CD4-positive, CD25-positive, alpha-beta regulatory T cell (primary cell): Measurements from ENCODE around the gene TNNI3K. TPM values are rescaled to one million over a fixed set of nuclear protein-coding genes. Genes with fewer than 3 reads are reported as not detected.

Experiments
- ATAC-seq, 2 donors: fragments of 150-1000 bp; cut with Tn5 transposase; one replicate each; pipeline ENCODE4 v1.10.0; 2021; ENCODE audit warnings: low read depth in 2 of 2, moderate number of reproducible peaks in 2 of 2, moderate library complexity in 1 of 2
- DNase-seq, 3 donors: peaks; one replicate each; pipeline versions ENCODE4 v3.0.0 to v3.0.0-alpha.2; 2012 to 2022; ENCODE audit warnings: mixed read lengths in 1 of 3
- H3K27ac ChIP-seq: one replicate; pipeline ENCODE4 v1.7.0; 2013; ENCODE audit warnings: mild to moderate bottlenecking, low read length; ENCODE audit not compliant: insufficient read depth, poor library complexity, severe bottlenecking
- H3K27me3 ChIP-seq: one replicate; pipeline ENCODE4 v1.7.0; 2013; ENCODE audit warnings: low read length; ENCODE audit not compliant: control insufficient read depth, insufficient read depth
- H3K36me3 ChIP-seq: one replicate; pipeline ENCODE4 v1.7.0; 2013; ENCODE audit warnings: mild to moderate bottlenecking, low read length, moderate library complexity; ENCODE audit not compliant: control insufficient read depth, insufficient read depth
- H3K4me1 ChIP-seq: 2 replicates; pipeline ENCODE4 v1.7.0; 2013; ENCODE audit warnings: mild to moderate bottlenecking, low read length; ENCODE audit not compliant: insufficient read depth, control insufficient read depth, poor library complexity, severe bottlenecking
- H3K4me3 ChIP-seq: one replicate; pipeline ENCODE4 v1.7.0; 2013; ENCODE audit warnings: low read depth, mild to moderate bottlenecking, low read length, moderate library complexity
- H3K9me3 ChIP-seq, 2 experiments: 1 replicate in 1 of 2; 2 replicates in 1 of 2; pipeline ENCODE4 v1.7.0; 2013; ENCODE audit warnings: low read length in 2 of 2, mild to moderate bottlenecking in 1 of 2, moderate library complexity in 1 of 2; ENCODE audit not compliant: control insufficient read depth in 2 of 2
- H3K27ac Mint-ChIP-seq, 3 donors: one replicate each; pipeline ENCODE4 v1.8.0; 2020 to 2022; ENCODE audit warnings: mild to moderate bottlenecking in 3 of 3, mixed read lengths in 3 of 3, moderate library complexity in 2 of 3
- H3K27me3 Mint-ChIP-seq: one replicate; pipeline ENCODE4 v1.8.0; 2022; ENCODE audit warnings: mild to moderate bottlenecking, mixed read lengths
- H3K36me3 Mint-ChIP-seq: one replicate; pipeline ENCODE4 v1.8.0; 2020; ENCODE audit warnings: mixed read lengths
- H3K4me1 Mint-ChIP-seq, 4 donors: one replicate each; pipeline ENCODE4 v1.8.0; 2020 to 2022; ENCODE audit warnings: mixed read lengths in 4 of 4, mild to moderate bottlenecking in 1 of 4
- H3K4me3 Mint-ChIP-seq, 4 donors: one replicate each; pipeline ENCODE4 v1.8.0; 2020 to 2022; ENCODE audit warnings: mild to moderate bottlenecking in 4 of 4, mixed read lengths in 4 of 4, moderate library complexity in 3 of 4
- H3K9me3 Mint-ChIP-seq, 7 donors: one replicate each; pipeline ENCODE4 v1.8.0; 2020 to 2022; ENCODE audit warnings: mixed read lengths in 7 of 7, mild to moderate bottlenecking in 3 of 7, moderate library complexity in 2 of 7
- polyA plus RNA-seq, 4 donors: library from polyadenylated mRNA; unstranded; fragments of 300-500 nt; fragmentation: Illumina TruSeq; gene quantifications; one replicate each; pipeline ENCODE4 v1.2.3, GENCODE V29; 2021
- total RNA-seq: library from RNA; stranded (reverse); gene quantifications from one replicate; pipeline ENCODE4 v1.2.3, GENCODE V29; 2022

The TNNI3K gene
- total and polyA plus RNA-seq, 5 donors from 2014 or later = 0.41 TPM; not detected in 4

DNA sequence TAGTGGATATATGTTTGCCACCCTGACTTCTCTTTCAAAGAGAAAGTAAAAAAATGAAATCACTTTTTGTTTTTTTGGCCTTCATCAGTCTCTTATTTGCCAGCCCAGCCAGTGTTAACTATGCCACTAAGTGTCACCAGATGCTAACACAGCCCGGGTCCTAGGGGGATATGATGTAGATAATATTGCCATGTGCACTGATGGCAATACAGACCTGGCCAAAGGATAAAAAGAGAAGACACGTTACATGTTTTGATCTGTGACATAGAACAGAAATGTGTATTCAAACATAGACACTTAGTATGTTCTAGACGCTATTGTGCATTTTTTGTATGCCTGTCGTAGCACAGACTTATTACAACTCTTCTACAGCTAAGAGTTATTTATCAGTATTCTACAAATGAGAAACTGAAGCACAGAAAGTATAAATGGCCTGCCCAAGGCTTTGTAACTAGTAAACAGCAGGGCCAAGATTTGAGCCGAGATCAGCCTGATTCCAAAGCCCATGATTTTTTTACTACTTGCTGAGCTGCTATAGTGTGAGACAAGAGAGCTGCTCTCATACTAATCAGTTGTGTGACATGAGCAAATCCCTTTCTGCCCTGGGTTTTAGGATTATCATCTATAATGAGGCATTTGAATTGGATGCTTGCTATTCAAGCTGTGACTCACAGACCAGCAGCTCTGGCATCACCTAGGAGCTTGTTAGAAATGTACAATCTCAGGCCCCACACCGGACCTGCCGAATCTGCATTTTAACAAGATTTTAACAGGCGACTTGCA is 270.9 kb downstream of the TNNI3K start:
- ATAC-seq = no peak
- H3K4me3 Mint-ChIP-seq = no peak overlapping the region
- no peaks in the 10 kb centered on the region for H3K36me3 Mint-ChIP-seq
- H3K27me3 ChIP-seq = no peaks in the 10 kb centered on the region
- H3K4me1 Mint-ChIP-seq = no peaks in the 10 kb centered on the region
- no peaks in the 10 kb centered on the region for H3K36me3 ChIP-seq
- DNase-seq = no peak
- H3K9me3 Mint-ChIP-seq = peaks cover 0 to 1% (median 0%) of the 10 kb centered on the region in 7 donors
- no peak overlapping the region for H3K4me3 ChIP-seq
- no peak overlapping the region for H3K27ac Mint-ChIP-seq
- no peak overlapping the region for H3K27ac ChIP-seq
- H3K27me3 Mint-ChIP-seq = no peaks in the 10 kb centered on the region
- H3K4me1 ChIP-seq = no peaks in the 10 kb centered on the region
- H3K9me3 ChIP-seq = no peaks in the 10 kb centered on the region

GRCh38 chr1:74508449-74508848 is 273.3 kb downstream of the TNNI3K start:
- Mint-ChIP-seq H3K27ac (peak overlapping the region in 1 of 3 donors; percentile 83), H3K4me3 (no peak overlapping the region), H3K27me3 (no peaks in the 10 kb centered on the region), H3K9me3 (peaks cover 0 to 2% (median 0%) of the 10 kb centered on the region in 7 donors), H3K4me1 (no peaks in the 10 kb centered on the region), H3K36me3 (no peaks in the 10 kb centered on the region)
- Histone ChIP-seq H3K4me1 (no peaks in the 10 kb centered on the region), H3K27me3 (no peaks in the 10 kb centered on the region), H3K27ac (no peak overlapping the region), H3K9me3 (no peaks in the 10 kb centered on the region), H3K4me3 (no peak overlapping the region), H3K36me3 (no peaks in the 10 kb centered on the region)
- no peak for ATAC-seq
- no peak for DNase-seq

- no peaks in the 10 kb centered on the region for H3K36me3 Mint-ChIP-seq
- no peak within 1 kb of the TSS for H3K4me3 Mint-ChIP-seq
- Histone ChIP-seq H3K4me1 (no peaks in the 10 kb centered on the region), H3K4me3 (no peak within 1 kb of the TSS), H3K27ac (no peak within 1 kb of the TSS), H3K27me3 (no peaks in the 10 kb centered on the region), H3K9me3 (no peaks in the 10 kb centered on the region), H3K36me3 (no peaks in the 10 kb centered on the region)
- ATAC-seq (no peak), DNase-seq (no peak)
- no peaks in the 10 kb centered on the region for H3K4me1 Mint-ChIP-seq
- H3K9me3 Mint-ChIP-seq = peaks cover 0 to 2% (median 0%) of the 10 kb centered on the region in 7 donors
- H3K27me3 Mint-ChIP-seq = no peaks in the 10 kb centered on the region
- no peak within 1 kb of the TSS for H3K27ac Mint-ChIP-seq
Measured at GRCh38 chr1:74512170-74512915, 277.2 kb downstream of the TNNI3K start, which contains the start of gene LRRC53. Gene LRRC53, minus strand, starts transcription at chr1:74512611. Its CDS starts 29,262 bp downstream, at chr1:74483349.

- Mint-ChIP-seq H3K36me3 (no peaks in the 10 kb centered on the region), H3K9me3 (peaks cover 0 to 2% (median 0%) of the 10 kb centered on the region in 7 donors), H3K27ac (no peak overlapping the region), H3K4me3 (no peak overlapping the region), H3K4me1 (no peaks in the 10 kb centered on the region), H3K27me3 (no peaks in the 10 kb centered on the region)
- Histone ChIP-seq H3K4me3 (no peak overlapping the region), H3K36me3 (no peaks in the 10 kb centered on the region), H3K27me3 (no peaks in the 10 kb centered on the region), H3K4me1 (no peaks in the 10 kb centered on the region), H3K9me3 (no peaks in the 10 kb centered on the region), H3K27ac (no peak overlapping the region)
- no peak for DNase-seq
- no peak for ATAC-seq
Measured at GRCh38 chr1:74513411-74514300, 278.5 kb downstream of the TNNI3K start.

GRCh38 chr1:74517599-74518051 is 282.4 kb downstream of the TNNI3K start:
- H3K4me3 Mint-ChIP-seq = no peak overlapping the region
- Histone ChIP-seq H3K27ac (no peak overlapping the region), H3K27me3 (no peaks in the 10 kb centered on the region), H3K4me3 (no peak overlapping the region), H3K4me1 (no peaks in the 10 kb centered on the region), H3K9me3 (no peaks in the 10 kb centered on the region), H3K36me3 (no peaks in the 10 kb centered on the region)
- H3K36me3 Mint-ChIP-seq = no peaks in the 10 kb centered on the region
- peaks cover 0 to 4% (median 0%) of the 10 kb centered on the region in 7 donors for H3K9me3 Mint-ChIP-seq
- H3K4me1 Mint-ChIP-seq = no peaks in the 10 kb centered on the region
- ATAC-seq (no peak), DNase-seq (no peak)
- H3K27me3 Mint-ChIP-seq = no peaks in the 10 kb centered on the region
- H3K27ac Mint-ChIP-seq = no peak overlapping the region

- Mint-ChIP-seq H3K4me1 (no peaks in the 10 kb centered on the region), H3K27me3 (no peaks in the 10 kb centered on the region), H3K27ac (no peak overlapping the region), H3K36me3 (no peaks in the 10 kb centered on the region), H3K4me3 (no peak overlapping the region), H3K9me3 (peaks cover 0 to 2% (median 0%) of the 10 kb centered on the region in 7 donors)
- no peak overlapping the region for H3K27ac ChIP-seq
- no peaks in the 10 kb centered on the region for H3K36me3 ChIP-seq
- no peaks in the 10 kb centered on the region for H3K4me1 ChIP-seq
- H3K9me3 ChIP-seq = no peaks in the 10 kb centered on the region
- H3K4me3 ChIP-seq = no peak overlapping the region
- DNase-seq (no peak), ATAC-seq (no peak)
- no peaks in the 10 kb centered on the region for H3K27me3 ChIP-seq
Measured at GRCh38 chr1:74522148-74522547, 287.0 kb downstream of the TNNI3K start.

DNA sequence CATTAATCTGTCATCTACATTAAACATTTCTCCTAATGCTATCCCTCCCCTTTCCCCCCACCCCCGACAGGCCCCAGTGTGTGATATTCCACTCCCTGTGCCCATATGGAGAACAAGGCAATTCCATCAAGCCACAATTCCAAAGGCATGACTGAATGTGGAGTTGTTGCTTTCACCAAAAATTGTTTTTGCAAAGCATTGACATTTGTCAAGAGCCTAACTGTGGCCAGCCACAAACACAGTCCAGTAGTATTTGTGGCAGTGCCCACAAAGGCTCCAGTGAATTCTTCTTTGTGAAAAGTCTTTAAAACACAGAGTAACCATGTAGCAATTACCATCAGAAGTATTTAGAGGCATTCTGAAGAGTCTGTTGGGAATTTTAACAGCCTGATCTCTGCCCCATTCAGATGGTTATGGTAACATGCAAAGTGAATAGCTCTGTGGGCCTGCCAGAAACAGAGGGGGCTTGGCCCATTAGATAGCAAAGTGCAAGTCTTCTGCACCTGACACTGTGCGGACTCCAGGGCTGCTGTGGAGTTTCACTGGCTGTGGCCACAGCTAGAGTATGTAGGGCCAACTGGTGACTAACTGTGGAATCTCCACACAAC is 288.8 kb downstream of the TNNI3K start:
- Histone ChIP-seq H3K36me3 (no peaks in the 10 kb centered on the region), H3K4me1 (no peaks in the 10 kb centered on the region), H3K4me3 (no peak overlapping the region), H3K9me3 (no peaks in the 10 kb centered on the region), H3K27ac (no peak overlapping the region), H3K27me3 (no peaks in the 10 kb centered on the region)
- Mint-ChIP-seq H3K36me3 (no peaks in the 10 kb centered on the region), H3K4me3 (no peak overlapping the region), H3K27ac (no peak overlapping the region), H3K27me3 (no peaks in the 10 kb centered on the region), H3K4me1 (no peaks in the 10 kb centered on the region), H3K9me3 (peaks cover 0 to 2% (median 0%) of the 10 kb centered on the region in 7 donors)
- ATAC-seq = no peak
- DNase-seq = no peak
